ENCODE data around the gene RGS8. TPM values are rescaled to one million over a fixed set of nuclear protein-coding genes. Genes with fewer than 3 reads are reported as not detected.

Gene RGS8
- total RNA-seq, 6 experiments from 2014 or later: not detected

GRCh38 chr1:182681568-182681912, 2.8 kb downstream of the RGS8 start:
- Histone ChIP-seq H3K9me3 (no peaks in the 10 kb centered on the region), H3K27ac (no peak overlapping the region), H3K36me3 (no peaks in the 10 kb centered on the region), H3K4me3 (no peak overlapping the region), H3K4me1 (no peaks in the 10 kb centered on the region), H3K27me3 (no peaks in the 10 kb centered on the region)
- intact Hi-C loops (cut with DNase I): no loop called here
- ATAC-seq: no peak
- 60% methylated on average over 1 of the region's 8 CpGs for WGBS (ENCODE audit: insufficient coverage, low coverage, low lambda C conversion rate, missing lambda C conversion rate)
- no peak for TF ChIP-seq CTCF (IDR thresholded peaks at IDR 0.05)
- no peak for TF ChIP-seq POLR2A (IDR thresholded peaks at IDR 0.05)
- no peak for DNase-seq

- no peaks in the 10 kb centered on the region for H3K36me3 ChIP-seq
- DNase-seq (no peak), ATAC-seq (no peak)
- no peak overlapping the region for H3K27ac ChIP-seq
- H3K4me3 ChIP-seq: no peak overlapping the region
- intact Hi-C loops (cut with DNase I): no loop called here
- no peaks in the 10 kb centered on the region for H3K9me3 ChIP-seq
- H3K4me1 ChIP-seq: no peaks in the 10 kb centered on the region
- no peaks in the 10 kb centered on the region for H3K27me3 ChIP-seq
- 72% methylated on average over 4 of the region's 4 CpGs for WGBS (ENCODE audit: insufficient coverage, low coverage, low lambda C conversion rate, missing lambda C conversion rate)
- no peak for TF ChIP-seq POLR2A (IDR thresholded peaks at IDR 0.05)
Measured at GRCh38 chr1:182680901-182681567, 3.4 kb downstream of the RGS8 start.

GRCh38 chr1:182680408-182680807, 4.0 kb downstream of the RGS8 start:
- DNase-seq (no peak), ATAC-seq (no peak)
- Histone ChIP-seq H3K9me3 (no peaks in the 10 kb centered on the region), H3K27me3 (no peaks in the 10 kb centered on the region), H3K27ac (no peak overlapping the region), H3K4me3 (no peak overlapping the region), H3K4me1 (no peaks in the 10 kb centered on the region), H3K36me3 (no peaks in the 10 kb centered on the region)
- intact Hi-C loops (cut with DNase I): no loop called here
- TF ChIP-seq POLR2A (IDR thresholded peaks at IDR 0.05) (no peak), CTCF (IDR thresholded peaks at IDR 0.05) (no peak)
- 84% methylated on average over 4 of the region's 4 CpGs for WGBS (ENCODE audit: insufficient coverage, low coverage, low lambda C conversion rate, missing lambda C conversion rate)

DNA sequence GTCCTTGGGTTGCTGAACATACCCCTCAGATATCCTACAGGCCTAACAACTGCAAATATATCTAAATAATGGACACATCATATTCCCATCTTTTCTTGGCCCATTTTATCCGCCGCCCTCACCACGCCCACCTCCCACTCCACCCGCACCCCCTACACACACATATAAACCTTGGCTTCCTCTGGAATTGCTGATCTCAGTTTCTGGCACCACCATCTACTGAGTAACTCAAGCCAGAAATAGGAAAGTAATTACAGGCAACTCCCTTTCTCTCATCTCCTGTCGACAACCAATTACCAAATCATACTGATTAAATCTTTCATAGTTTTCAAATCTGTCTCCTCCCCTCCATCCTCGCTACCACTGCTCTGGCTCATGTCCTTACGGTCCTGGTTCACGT, 4.7 kb downstream of the RGS8 start:
- TF ChIP-seq POLR2A (IDR thresholded peaks at IDR 0.05): no peak
- no peak for TF ChIP-seq CTCF (IDR thresholded peaks at IDR 0.05)
- DNase-seq: no peak
- intact Hi-C loops (cut with DNase I): no loop called here
- Histone ChIP-seq H3K27me3 (no peaks in the 10 kb centered on the region), H3K4me1 (no peaks in the 10 kb centered on the region), H3K36me3 (no peaks in the 10 kb centered on the region), H3K27ac (no peak overlapping the region), H3K4me3 (no peak overlapping the region), H3K9me3 (no peaks in the 10 kb centered on the region)
- ATAC-seq: no peak
- 84% methylated on average over 8 of the region's 8 CpGs for WGBS (ENCODE audit: insufficient coverage, low coverage, low lambda C conversion rate, missing lambda C conversion rate)

DNA sequence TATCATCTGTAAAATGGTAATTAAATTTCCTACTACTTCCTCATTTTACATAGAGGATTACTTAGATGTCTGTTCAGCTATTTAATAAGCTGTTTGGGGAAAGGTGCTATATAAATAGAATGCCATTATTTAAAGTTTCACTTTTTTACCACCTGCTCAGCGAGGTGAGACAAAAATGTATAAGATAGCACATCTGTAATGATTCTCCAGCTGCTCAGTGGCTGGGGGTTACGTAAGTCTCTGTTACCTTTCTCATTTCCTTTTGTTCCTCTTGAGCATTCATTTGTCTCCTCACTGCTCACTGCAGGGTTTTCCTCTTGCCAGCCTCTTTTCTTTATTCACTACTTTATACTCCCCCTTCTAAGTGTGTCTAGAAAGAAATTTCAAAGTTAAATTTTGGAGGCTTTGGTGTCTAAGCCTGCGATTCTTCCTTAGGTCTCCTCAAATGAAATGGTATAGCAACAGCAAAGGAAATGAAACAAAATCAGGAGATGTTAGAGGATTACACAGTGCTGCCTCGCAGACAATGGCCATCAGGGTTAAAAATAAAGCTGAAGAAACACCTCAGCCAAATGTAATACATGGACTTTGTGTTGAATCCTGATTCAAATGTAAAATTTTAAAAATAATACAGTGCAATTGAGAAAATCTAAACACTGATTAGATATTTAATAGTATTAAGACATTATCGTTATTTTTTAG, 6.8 kb downstream of the RGS8 start:
- no peaks in the 10 kb centered on the region for H3K36me3 ChIP-seq
- whole genome bisulfite sequencing (ENCODE audit: insufficient coverage, low coverage, low lambda C conversion rate, missing lambda C conversion rate): 66% methylated on average over 5 of the region's 5 CpGs
- H3K27me3 ChIP-seq: no peaks in the 10 kb centered on the region
- no peak for TF ChIP-seq POLR2A (IDR thresholded peaks at IDR 0.05)
- no peak for TF ChIP-seq CTCF (IDR thresholded peaks at IDR 0.05)
- intact Hi-C loops (cut with DNase I): no loop called here
- DNase-seq (no peak), ATAC-seq (no peak)
- H3K27ac ChIP-seq: no peak overlapping the region
- H3K9me3 ChIP-seq: no peaks in the 10 kb centered on the region
- H3K4me1 ChIP-seq: no peaks in the 10 kb centered on the region
- H3K4me3 ChIP-seq: no peak overlapping the region
